Liver (tissue), 3 donors: Measurements from ENCODE around the gene NIPAL1.

Experiments
- FOXA1 ChIP-seq: IDR thresholded peaks from 2 replicates; pipeline ENCODE4 v1.6.1; 2016; ENCODE audit warnings: antibody characterized with exemption
- GABPA ChIP-seq, 2 donors: IDR thresholded peaks in 1 of 2; conservative IDR thresholded peaks in 1 of 2; 2 replicates each; pipeline ENCODE4 v1.6.1; 2016; ENCODE audit warnings: antibody characterized with exemption in 2 of 2, mild to moderate bottlenecking in 1 of 2, moderate library complexity in 1 of 2
- HNF4G ChIP-seq: IDR thresholded peaks from 2 replicates; pipeline ENCODE4 v1.6.1; 2016; ENCODE audit warnings: antibody characterized with exemption
- JUND ChIP-seq, 2 donors: IDR thresholded peaks; 2 replicates each; pipeline ENCODE4 v1.6.1; 2016; ENCODE audit warnings: antibody characterized with exemption in 2 of 2
- RAD21 ChIP-seq, 2 donors: IDR thresholded peaks; 2 replicates each; pipeline ENCODE4 v1.6.1; 2016; ENCODE audit warnings: antibody characterized with exemption in 2 of 2, mild to moderate bottlenecking in 2 of 2
- RXRA ChIP-seq, 2 donors: IDR thresholded peaks; 2 replicates each; pipeline ENCODE4 v1.6.1; 2017 to 2018; ENCODE audit warnings: antibody characterized with exemption in 2 of 2, mild to moderate bottlenecking in 1 of 2
- SP1 ChIP-seq: IDR thresholded peaks from 2 replicates; pipeline ENCODE4 v1.6.1; 2018; ENCODE audit warnings: antibody characterized with exemption, mild to moderate bottlenecking
- TAF1 ChIP-seq: conservative IDR thresholded peaks from 2 replicates; pipeline ENCODE4 v1.6.1; 2016; ENCODE audit warnings: antibody characterized with exemption, mild to moderate bottlenecking
- YY1 ChIP-seq: IDR thresholded peaks from 2 replicates; pipeline ENCODE4 v1.6.1; 2016; ENCODE audit warnings: antibody characterized with exemption, mild to moderate bottlenecking
- TF ChIP-seq, protein P1 (sequence below): IDR thresholded peaks from 2 replicates; pipeline ENCODE4 v1.6.1; 2016; ENCODE audit warnings: antibody characterized with exemption, mild to moderate bottlenecking
- TF ChIP-seq, protein P2 (sequence below): fragments of 150-350 bp; IDR thresholded peaks from 2 replicates; pipeline ENCODE4 v1.5.1; 2017; ENCODE audit warnings: improper control_type of control experiment, low read depth, low read length; ENCODE audit not compliant: missing input control
- TF ChIP-seq, protein P3 (sequence below): IDR thresholded peaks from 2 replicates; pipeline ENCODE4 v1.6.1; 2016; ENCODE audit warnings: antibody characterized with exemption
- TF ChIP-seq, protein P4 (sequence below): IDR thresholded peaks from 2 replicates; pipeline ENCODE4 v1.6.1; 2016; ENCODE audit warnings: antibody characterized with exemption
- TF ChIP-seq, protein P5 (sequence below): IDR thresholded peaks from 2 replicates; pipeline ENCODE4 v1.6.1; 2016; ENCODE audit warnings: antibody characterized with exemption
- donor health status: healthy.
- donor health status: healthy.

DNA sequence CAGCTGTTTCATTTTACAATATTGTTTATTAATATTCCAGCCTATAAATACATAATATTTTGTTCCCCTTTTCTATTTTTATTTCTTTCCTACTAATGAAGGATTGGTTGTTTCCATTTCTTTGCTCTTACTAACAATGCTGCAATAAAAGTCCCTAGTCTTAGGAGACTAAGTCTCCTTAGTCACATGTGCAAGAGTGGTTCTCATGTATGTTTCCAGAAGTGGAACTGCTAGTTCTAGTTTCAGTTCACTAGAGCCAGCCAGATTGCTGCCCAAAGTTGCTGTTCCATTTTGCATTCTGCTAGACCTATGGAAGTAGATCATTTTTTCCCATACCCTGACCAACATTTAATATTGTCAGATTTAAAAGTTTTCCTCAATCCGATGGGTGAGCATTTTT is 44.4 kb upstream of the NIPAL1 start:
- TF ChIP-seq, protein P1, sequence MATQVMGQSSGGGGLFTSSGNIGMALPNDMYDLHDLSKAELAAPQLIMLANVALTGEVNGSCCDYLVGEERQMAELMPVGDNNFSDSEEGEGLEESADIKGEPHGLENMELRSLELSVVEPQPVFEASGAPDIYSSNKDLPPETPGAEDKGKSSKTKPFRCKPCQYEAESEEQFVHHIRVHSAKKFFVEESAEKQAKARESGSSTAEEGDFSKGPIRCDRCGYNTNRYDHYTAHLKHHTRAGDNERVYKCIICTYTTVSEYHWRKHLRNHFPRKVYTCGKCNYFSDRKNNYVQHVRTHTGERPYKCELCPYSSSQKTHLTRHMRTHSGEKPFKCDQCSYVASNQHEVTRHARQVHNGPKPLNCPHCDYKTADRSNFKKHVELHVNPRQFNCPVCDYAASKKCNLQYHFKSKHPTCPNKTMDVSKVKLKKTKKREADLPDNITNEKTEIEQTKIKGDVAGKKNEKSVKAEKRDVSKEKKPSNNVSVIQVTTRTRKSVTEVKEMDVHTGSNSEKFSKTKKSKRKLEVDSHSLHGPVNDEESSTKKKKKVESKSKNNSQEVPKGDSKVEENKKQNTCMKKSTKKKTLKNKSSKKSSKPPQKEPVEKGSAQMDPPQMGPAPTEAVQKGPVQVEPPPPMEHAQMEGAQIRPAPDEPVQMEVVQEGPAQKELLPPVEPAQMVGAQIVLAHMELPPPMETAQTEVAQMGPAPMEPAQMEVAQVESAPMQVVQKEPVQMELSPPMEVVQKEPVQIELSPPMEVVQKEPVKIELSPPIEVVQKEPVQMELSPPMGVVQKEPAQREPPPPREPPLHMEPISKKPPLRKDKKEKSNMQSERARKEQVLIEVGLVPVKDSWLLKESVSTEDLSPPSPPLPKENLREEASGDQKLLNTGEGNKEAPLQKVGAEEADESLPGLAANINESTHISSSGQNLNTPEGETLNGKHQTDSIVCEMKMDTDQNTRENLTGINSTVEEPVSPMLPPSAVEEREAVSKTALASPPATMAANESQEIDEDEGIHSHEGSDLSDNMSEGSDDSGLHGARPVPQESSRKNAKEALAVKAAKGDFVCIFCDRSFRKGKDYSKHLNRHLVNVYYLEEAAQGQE, result no peak
- TF ChIP-seq TAF1, result no peak
- TF ChIP-seq SP1, result no peak
- TF ChIP-seq, protein P2, sequence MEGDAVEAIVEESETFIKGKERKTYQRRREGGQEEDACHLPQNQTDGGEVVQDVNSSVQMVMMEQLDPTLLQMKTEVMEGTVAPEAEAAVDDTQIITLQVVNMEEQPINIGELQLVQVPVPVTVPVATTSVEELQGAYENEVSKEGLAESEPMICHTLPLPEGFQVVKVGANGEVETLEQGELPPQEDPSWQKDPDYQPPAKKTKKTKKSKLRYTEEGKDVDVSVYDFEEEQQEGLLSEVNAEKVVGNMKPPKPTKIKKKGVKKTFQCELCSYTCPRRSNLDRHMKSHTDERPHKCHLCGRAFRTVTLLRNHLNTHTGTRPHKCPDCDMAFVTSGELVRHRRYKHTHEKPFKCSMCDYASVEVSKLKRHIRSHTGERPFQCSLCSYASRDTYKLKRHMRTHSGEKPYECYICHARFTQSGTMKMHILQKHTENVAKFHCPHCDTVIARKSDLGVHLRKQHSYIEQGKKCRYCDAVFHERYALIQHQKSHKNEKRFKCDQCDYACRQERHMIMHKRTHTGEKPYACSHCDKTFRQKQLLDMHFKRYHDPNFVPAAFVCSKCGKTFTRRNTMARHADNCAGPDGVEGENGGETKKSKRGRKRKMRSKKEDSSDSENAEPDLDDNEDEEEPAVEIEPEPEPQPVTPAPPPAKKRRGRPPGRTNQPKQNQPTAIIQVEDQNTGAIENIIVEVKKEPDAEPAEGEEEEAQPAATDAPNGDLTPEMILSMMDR, result no peak
- no peak for TF ChIP-seq GABPA (IDR thresholded peaks at IDR 0.05 in 1 of 2, conservative IDR thresholded peaks at IDR 0.05 in 1 of 2)
- no peak for TF ChIP-seq RAD21 (IDR thresholded peaks at IDR 0.05)
- TF ChIP-seq, protein P3, sequence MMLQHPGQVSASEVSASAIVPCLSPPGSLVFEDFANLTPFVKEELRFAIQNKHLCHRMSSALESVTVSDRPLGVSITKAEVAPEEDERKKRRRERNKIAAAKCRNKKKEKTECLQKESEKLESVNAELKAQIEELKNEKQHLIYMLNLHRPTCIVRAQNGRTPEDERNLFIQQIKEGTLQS, result no peak
- TF ChIP-seq, protein P4, sequence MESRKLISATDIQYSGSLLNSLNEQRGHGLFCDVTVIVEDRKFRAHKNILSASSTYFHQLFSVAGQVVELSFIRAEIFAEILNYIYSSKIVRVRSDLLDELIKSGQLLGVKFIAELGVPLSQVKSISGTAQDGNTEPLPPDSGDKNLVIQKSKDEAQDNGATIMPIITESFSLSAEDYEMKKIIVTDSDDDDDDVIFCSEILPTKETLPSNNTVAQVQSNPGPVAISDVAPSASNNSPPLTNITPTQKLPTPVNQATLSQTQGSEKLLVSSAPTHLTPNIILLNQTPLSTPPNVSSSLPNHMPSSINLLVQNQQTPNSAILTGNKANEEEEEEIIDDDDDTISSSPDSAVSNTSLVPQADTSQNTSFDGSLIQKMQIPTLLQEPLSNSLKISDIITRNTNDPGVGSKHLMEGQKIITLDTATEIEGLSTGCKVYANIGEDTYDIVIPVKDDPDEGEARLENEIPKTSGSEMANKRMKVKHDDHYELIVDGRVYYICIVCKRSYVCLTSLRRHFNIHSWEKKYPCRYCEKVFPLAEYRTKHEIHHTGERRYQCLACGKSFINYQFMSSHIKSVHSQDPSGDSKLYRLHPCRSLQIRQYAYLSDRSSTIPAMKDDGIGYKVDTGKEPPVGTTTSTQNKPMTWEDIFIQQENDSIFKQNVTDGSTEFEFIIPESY, result no peak
- no peak for TF ChIP-seq FOXA1
- TF ChIP-seq HNF4G, result no peak
- TF ChIP-seq JUND (IDR thresholded peaks at IDR 0.05), result no peak
- TF ChIP-seq, protein P5, sequence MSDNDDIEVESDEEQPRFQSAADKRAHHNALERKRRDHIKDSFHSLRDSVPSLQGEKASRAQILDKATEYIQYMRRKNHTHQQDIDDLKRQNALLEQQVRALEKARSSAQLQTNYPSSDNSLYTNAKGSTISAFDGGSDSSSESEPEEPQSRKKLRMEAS, result no peak
- no peak for TF ChIP-seq YY1
- no peak for TF ChIP-seq RXRA (IDR thresholded peaks at IDR 0.05)
